HEK293 (cell line): ENCODE measurements around the gene CYP39A1.

ENCODE experiments used
- CTCF ChIA-PET: fragments of 350-600 bp; formaldehyde crosslinking; extraction: SDS; loops from one replicate; lab custom pipeline; 2021; ENCODE audit warnings: antibody characterized with exemption; lab: Yijun Ruan, JAX
- POLR2A ChIA-PET: fragments of 300-600 bp; formaldehyde crosslinking; extraction: SDS; loops from one replicate; lab custom pipeline; 2020; ENCODE audit warnings: antibody characterized with exemption, inconsistent platforms; lab: Yijun Ruan, JAX
- H3K27ac ChIP-seq: fragments of 200-500 bp; sonication (Bioruptor generic); 2 replicates; pipeline ENCODE4 v1.5.1; 2014; ENCODE audit warnings: low read depth, low read length, control low read depth, inconsistent platforms; ENCODE audit errors: extremely low read depth
- H3K36me3 ChIP-seq, 2 experiments: fragments of 200-500 bp in 1 of 2; sonication (Bioruptor generic) in 1 of 2; 1 replicate in 1 of 2; 2 replicates in 1 of 2; pipeline ENCODE4 v1.5.1; 2014 to 2017; ENCODE audit warnings: inconsistent platforms in 2 of 2, low read length in 2 of 2; ENCODE audit not compliant: control insufficient read depth in 2 of 2, insufficient read depth in 1 of 2
- H3K4me1 ChIP-seq: fragments of 200-500 bp; sonication (Bioruptor generic); 2 replicates; pipeline ENCODE4 v1.5.1; 2014; ENCODE audit warnings: mild to moderate bottlenecking, low read length, inconsistent platforms; ENCODE audit not compliant: control insufficient read depth, insufficient read depth
- H3K4me3 ChIP-seq: 2 replicates; pipeline ENCODE4 v1.5.1; 2011; ENCODE audit warnings: low read depth, mild to moderate bottlenecking, control low read depth, low read length, moderate library complexity
- H3K9me3 ChIP-seq: fragments of 200-500 bp; sonication (Bioruptor generic); 2 replicates; pipeline ENCODE4 v1.5.1; 2014; ENCODE audit warnings: low read depth, low read length, inconsistent platforms; ENCODE audit not compliant: control insufficient read depth, insufficient read depth
- HOXD13 ChIP-seq: sonication (generic); formaldehyde crosslinking; IDR thresholded peaks from 2 replicates; pipeline ENCODE4 v1.8.0; 2022; ENCODE audit warnings: missing genetic modification reagents, borderline replicate concordance
- MYNN ChIP-seq: fragments of 450-650 bp; formaldehyde crosslinking; IDR thresholded peaks from 2 replicates; pipeline ENCODE4 v1.5.1; 2016; ENCODE audit warnings: missing biosample characterization, missing genetic modification characterization, borderline replicate concordance
- PRDM1 ChIP-seq: fragments of 450-650 bp; formaldehyde crosslinking; IDR thresholded peaks from 2 replicates; pipeline ENCODE4; 2016; ENCODE audit warnings: missing biosample characterization, missing genetic modification characterization
- SP2 ChIP-seq: fragments of 450-650 bp; formaldehyde crosslinking; IDR thresholded peaks from 2 replicates; pipeline ENCODE4 v1.5.1; 2016; ENCODE audit warnings: missing biosample characterization, missing genetic modification characterization
- ZFP41 ChIP-seq: fragments of 450-650 bp; formaldehyde crosslinking; IDR thresholded peaks from 2 replicates; pipeline ENCODE4 v1.5.1; 2016; ENCODE audit warnings: missing biosample characterization, missing genetic modification characterization, borderline replicate concordance
- ZNF140 ChIP-seq: fragments of 450-650 bp; formaldehyde crosslinking; IDR thresholded peaks from 2 replicates; pipeline ENCODE4 v1.5.1; 2016; ENCODE audit warnings: missing biosample characterization, missing genetic modification characterization
- ZNF202 ChIP-seq: fragments of 450-650 bp; formaldehyde crosslinking; IDR thresholded peaks from 2 replicates; pipeline ENCODE4 v1.5.1; 2016; ENCODE audit warnings: missing biosample characterization, missing genetic modification characterization, borderline replicate concordance
- ZNF302 ChIP-seq: fragments of 450-650 bp; formaldehyde crosslinking; IDR thresholded peaks from 2 replicates; pipeline ENCODE4 v1.5.1; 2016; ENCODE audit warnings: missing biosample characterization, missing genetic modification characterization, low read depth
- ZNF324 ChIP-seq: fragments of 450-650 bp; formaldehyde crosslinking; IDR thresholded peaks from 2 replicates; pipeline ENCODE4 v1.5.1; 2016; ENCODE audit warnings: missing biosample characterization, missing genetic modification characterization
- ZNF335 ChIP-seq: fragments of 450-650 bp; formaldehyde crosslinking; conservative IDR thresholded peaks from 2 replicates; pipeline ENCODE4 v1.5.1; 2016; ENCODE audit warnings: missing biosample characterization, missing genetic modification characterization
- ZNF48 ChIP-seq: fragments of 450-650 bp; formaldehyde crosslinking; IDR thresholded peaks from 2 replicates; pipeline ENCODE4 v1.5.1; 2016; ENCODE audit warnings: missing biosample characterization, missing genetic modification characterization
- ZNF501 ChIP-seq: fragments of 450-650 bp; formaldehyde crosslinking; IDR thresholded peaks from 2 replicates; pipeline ENCODE4 v1.5.1; 2016; ENCODE audit warnings: missing biosample characterization, missing genetic modification characterization
- ZNF561 ChIP-seq: fragments of 450-650 bp; IDR thresholded peaks from 2 replicates; pipeline ENCODE4 v1.5.1; 2018; ENCODE audit warnings: missing biosample characterization, missing genetic modification characterization, borderline replicate concordance
- ZNF629 ChIP-seq: fragments of 450-650 bp; formaldehyde crosslinking; IDR thresholded peaks from 2 replicates; pipeline ENCODE4 v1.5.1; 2017; ENCODE audit warnings: missing biosample characterization, missing genetic modification characterization
- ZNF660 ChIP-seq: fragments of 450-650 bp; IDR thresholded peaks from 2 replicates; pipeline ENCODE4 v1.5.1; 2018; ENCODE audit warnings: missing biosample characterization, mild to moderate bottlenecking, missing genetic modification characterization
- ZNF747 ChIP-seq: fragments of 450-650 bp; formaldehyde crosslinking; IDR thresholded peaks from 2 replicates; pipeline ENCODE4 v1.5.1; 2016; ENCODE audit warnings: missing biosample characterization, missing genetic modification characterization
- ZNF777 ChIP-seq: fragments of 450-650 bp; formaldehyde crosslinking; IDR thresholded peaks from 2 replicates; pipeline ENCODE4 v1.5.1; 2017; ENCODE audit warnings: missing biosample characterization, missing genetic modification characterization, borderline replicate concordance
- TF ChIP-seq, protein P1 (sequence below): fragments of 450-650 bp; IDR thresholded peaks from 2 replicates; pipeline ENCODE4 v1.5.1; 2018; ENCODE audit warnings: missing biosample characterization, mild to moderate bottlenecking, missing genetic modification characterization
- TF ChIP-seq, protein P2 (sequence below): fragments of 450-650 bp; formaldehyde crosslinking; IDR thresholded peaks from 2 replicates; pipeline ENCODE4 v1.5.1; 2016; ENCODE audit warnings: missing biosample characterization, missing genetic modification characterization, borderline replicate concordance
- TF ChIP-seq, protein P3 (sequence below): fragments of 450-650 bp; formaldehyde crosslinking; IDR thresholded peaks from 2 replicates; pipeline ENCODE4 v1.5.1; 2017; ENCODE audit warnings: missing biosample characterization, mild to moderate bottlenecking, missing genetic modification characterization, moderate library complexity
- TF ChIP-seq, protein P4 (sequence below): fragments of 450-650 bp; formaldehyde crosslinking; IDR thresholded peaks from 2 replicates; pipeline ENCODE4 v1.5.1; 2016; ENCODE audit warnings: missing biosample characterization, missing genetic modification characterization

Gene CYP39A1

DNA sequence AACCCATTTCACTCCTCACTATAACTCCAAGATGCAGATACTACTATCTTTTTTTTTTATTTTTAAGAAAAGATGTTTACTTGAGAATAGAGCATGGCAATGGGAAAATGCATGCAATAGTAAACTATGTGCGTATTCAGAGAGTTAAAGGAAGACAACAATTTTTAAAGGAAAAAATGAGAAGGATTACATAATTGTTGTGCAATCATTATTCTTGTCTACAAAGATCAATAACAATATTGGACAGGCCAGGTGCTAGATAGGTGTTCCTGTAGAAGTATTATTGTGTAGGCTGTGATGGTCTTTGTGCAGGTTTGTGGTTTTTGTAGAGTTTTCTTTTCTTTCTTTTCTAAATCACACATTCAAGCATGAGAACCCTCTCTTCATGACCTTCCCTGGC is 20.6 kb downstream of the CYP39A1 start:
- no peaks in the 10 kb centered on the region; a peak in 2 of 3 replicates for H3K36me3 ChIP-seq
- TF ChIP-seq, protein P1, sequence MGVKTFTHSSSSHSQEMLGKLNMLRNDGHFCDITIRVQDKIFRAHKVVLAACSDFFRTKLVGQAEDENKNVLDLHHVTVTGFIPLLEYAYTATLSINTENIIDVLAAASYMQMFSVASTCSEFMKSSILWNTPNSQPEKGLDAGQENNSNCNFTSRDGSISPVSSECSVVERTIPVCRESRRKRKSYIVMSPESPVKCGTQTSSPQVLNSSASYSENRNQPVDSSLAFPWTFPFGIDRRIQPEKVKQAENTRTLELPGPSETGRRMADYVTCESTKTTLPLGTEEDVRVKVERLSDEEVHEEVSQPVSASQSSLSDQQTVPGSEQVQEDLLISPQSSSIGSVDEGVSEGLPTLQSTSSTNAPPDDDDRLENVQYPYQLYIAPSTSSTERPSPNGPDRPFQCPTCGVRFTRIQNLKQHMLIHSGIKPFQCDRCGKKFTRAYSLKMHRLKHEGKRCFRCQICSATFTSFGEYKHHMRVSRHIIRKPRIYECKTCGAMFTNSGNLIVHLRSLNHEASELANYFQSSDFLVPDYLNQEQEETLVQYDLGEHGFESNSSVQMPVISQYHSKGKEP (tag by site-specific recombination): no peak
- no peak for TF ChIP-seq MYNN (tag by site-specific recombination)
- TF ChIP-seq, all 188 proteins: peak for 0
- ChIA-PET POLR2A (no interaction called here), CTCF (interaction anchor here (0.7 to 1.3 kb wide), 2 partner anchors 164 to 587 kb away, joined by 3 read pairs; no protein-coding TSS in a partner anchor)
- no peak overlapping the region for H3K27ac ChIP-seq
- H3K9me3 ChIP-seq: no peaks in the 10 kb centered on the region
- H3K4me3 ChIP-seq: no peak overlapping the region
- no peaks in the 10 kb centered on the region for H3K4me1 ChIP-seq

DNA sequence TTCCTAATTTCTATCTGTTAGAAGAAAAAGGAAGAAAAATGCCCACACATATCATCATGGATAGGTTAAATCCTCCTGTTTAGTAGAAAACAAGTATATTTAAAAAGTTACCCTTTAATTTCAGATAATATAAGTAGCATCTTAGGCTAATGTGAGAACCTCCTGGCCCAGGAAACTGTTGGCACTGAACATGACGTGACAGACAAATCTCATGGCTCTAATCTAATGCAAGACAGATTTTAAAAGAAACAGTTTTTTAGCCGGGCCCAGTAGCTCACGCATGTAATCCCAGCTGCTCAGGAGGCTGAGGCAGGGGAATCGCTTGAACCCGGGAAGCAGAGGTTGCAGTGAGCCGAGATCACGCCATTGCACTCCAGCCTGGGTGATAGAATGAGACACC is 22.9 kb downstream of the CYP39A1 start:
- CTCF ChIA-PET: no interaction called here
- Histone ChIP-seq H3K36me3 (no peaks in the 10 kb centered on the region; a peak in 2 of 3 replicates), H3K4me1 (no peaks in the 10 kb centered on the region), H3K27ac (no peak overlapping the region), H3K4me3 (no peak overlapping the region), H3K9me3 (no peaks in the 10 kb centered on the region)
- TF ChIP-seq ZNF48 (tag by site-specific recombination): no peak
- no peak for TF ChIP-seq PRDM1 (tag by site-specific recombination)
- no peak for TF ChIP-seq ZNF140 (tag by site-specific recombination)
- TF ChIP-seq ZFP41 (tag by site-specific recombination): no peak
- no peak for TF ChIP-seq ZNF501 (tag by site-specific recombination)
- no peak for TF ChIP-seq SP2 (tag by site-specific recombination)
- no peak for TF ChIP-seq HOXD13
- TF ChIP-seq ZNF324: no peak
- TF ChIP-seq ZNF202 (tag by site-specific recombination): no peak
- TF ChIP-seq ZNF777: no peak
- no peak for TF ChIP-seq ZNF747 (tag by site-specific recombination)
- no peak for TF ChIP-seq ZNF335 (tag by site-specific recombination)
- POLR2A ChIA-PET: no interaction called here

DNA sequence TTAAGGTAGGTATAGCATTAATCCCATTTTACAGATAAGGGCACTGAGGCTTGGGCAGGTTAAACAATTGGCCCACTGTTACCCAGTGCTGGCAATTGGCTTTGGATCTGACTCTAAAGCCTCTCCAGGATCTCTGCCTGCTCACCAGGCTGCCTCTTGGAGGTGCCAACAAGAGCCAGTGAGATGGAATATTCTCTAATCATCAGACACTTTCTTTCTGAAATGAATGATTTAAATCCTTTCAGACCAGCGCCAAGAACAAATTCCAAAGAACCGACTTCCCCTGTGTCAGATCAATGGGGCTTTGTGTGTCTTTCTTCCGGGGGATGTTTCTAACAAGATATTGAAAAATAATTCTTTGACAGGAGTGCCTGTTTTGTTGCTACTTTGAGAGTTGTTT is 23.6 kb downstream of the CYP39A1 start:
- Histone ChIP-seq H3K36me3 (peaks cover 0 to 2% of the 10 kb centered on the region in 2 experiments), H3K4me3 (no peak overlapping the region), H3K4me1 (no peaks in the 10 kb centered on the region), H3K27ac (no peak overlapping the region), H3K9me3 (no peaks in the 10 kb centered on the region)
- TF ChIP-seq, protein P2, sequence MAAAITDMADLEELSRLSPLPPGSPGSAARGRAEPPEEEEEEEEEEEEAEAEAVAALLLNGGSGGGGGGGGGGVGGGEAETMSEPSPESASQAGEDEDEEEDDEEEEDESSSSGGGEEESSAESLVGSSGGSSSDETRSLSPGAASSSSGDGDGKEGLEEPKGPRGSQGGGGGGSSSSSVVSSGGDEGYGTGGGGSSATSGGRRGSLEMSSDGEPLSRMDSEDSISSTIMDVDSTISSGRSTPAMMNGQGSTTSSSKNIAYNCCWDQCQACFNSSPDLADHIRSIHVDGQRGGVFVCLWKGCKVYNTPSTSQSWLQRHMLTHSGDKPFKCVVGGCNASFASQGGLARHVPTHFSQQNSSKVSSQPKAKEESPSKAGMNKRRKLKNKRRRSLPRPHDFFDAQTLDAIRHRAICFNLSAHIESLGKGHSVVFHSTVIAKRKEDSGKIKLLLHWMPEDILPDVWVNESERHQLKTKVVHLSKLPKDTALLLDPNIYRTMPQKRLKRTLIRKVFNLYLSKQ (tag by site-specific recombination): no peak
- ChIA-PET CTCF (interaction anchor here (1.0 to 1.2 kb wide), 2 partner anchors 30 to 408 kb away, joined by 4 to 8 read pairs; no protein-coding TSS in a partner anchor), POLR2A (no interaction called here)

DNA sequence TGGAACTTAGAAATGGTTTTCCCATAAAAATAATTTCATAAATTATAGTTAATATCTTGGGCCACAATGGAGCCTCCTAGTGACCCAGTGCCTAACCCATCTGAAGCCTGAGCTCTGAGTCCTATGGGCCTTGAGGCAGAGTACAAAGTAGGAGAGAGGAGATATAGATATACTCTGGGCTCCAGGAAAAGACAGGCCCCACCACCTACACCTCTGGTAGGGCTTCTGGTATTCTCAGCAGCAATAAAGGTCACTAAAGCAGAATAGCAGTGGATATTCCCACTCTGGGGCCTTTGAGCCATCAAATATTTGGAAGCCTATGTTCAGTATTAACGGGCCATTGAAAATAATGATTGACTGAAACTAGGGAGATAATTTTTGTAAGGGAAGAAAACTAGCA is 24.1 kb downstream of the CYP39A1 start:
- H3K27ac ChIP-seq: no peak overlapping the region
- H3K36me3 ChIP-seq: peaks cover 0 to 2% of the 10 kb centered on the region in 2 experiments
- no peaks in the 10 kb centered on the region for H3K4me1 ChIP-seq
- TF ChIP-seq, protein P3, sequence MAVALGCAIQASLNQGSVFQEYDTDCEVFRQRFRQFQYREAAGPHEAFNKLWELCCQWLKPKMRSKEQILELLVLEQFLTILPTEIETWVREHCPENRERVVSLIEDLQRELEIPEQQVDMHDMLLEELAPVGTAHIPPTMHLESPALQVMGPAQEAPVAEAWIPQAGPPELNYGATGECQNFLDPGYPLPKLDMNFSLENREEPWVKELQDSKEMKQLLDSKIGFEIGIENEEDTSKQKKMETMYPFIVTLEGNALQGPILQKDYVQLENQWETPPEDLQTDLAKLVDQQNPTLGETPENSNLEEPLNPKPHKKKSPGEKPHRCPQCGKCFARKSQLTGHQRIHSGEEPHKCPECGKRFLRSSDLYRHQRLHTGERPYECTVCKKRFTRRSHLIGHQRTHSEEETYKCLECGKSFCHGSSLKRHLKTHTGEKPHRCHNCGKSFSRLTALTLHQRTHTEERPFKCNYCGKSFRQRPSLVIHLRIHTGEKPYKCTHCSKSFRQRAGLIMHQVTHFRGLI: peak; percentile 99
- TF ChIP-seq ZNF629 (tag by site-specific recombination): no peak
- TF ChIP-seq, protein P4, sequence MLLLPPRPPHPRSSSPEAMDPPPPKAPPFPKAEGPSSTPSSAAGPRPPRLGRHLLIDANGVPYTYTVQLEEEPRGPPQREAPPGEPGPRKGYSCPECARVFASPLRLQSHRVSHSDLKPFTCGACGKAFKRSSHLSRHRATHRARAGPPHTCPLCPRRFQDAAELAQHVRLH (tag by site-specific recombination): no peak
- TF ChIP-seq ZNF561 (tag by site-specific recombination): no peak
- TF ChIP-seq ZNF302: no peak
- no peak for TF ChIP-seq ZNF660
- H3K9me3 ChIP-seq: no peaks in the 10 kb centered on the region
- POLR2A ChIA-PET: no interaction called here
- H3K4me3 ChIP-seq: no peak overlapping the region
- CTCF ChIA-PET: interaction anchor here (0.5 to 1.7 kb wide), 6 partner anchors 30 to 408 kb away, joined by 3 to 15 read pairs (median 6); no protein-coding TSS in a partner anchor
